Measurements from ENCODE around the gene PCDHA1.

PCDHA1 gene

GRCh38 chr5:140923601-140924000, 137.7 kb downstream of the PCDHA1 start:
- DNase-seq (ENCODE audit: low read depth) = no peak

DNA sequence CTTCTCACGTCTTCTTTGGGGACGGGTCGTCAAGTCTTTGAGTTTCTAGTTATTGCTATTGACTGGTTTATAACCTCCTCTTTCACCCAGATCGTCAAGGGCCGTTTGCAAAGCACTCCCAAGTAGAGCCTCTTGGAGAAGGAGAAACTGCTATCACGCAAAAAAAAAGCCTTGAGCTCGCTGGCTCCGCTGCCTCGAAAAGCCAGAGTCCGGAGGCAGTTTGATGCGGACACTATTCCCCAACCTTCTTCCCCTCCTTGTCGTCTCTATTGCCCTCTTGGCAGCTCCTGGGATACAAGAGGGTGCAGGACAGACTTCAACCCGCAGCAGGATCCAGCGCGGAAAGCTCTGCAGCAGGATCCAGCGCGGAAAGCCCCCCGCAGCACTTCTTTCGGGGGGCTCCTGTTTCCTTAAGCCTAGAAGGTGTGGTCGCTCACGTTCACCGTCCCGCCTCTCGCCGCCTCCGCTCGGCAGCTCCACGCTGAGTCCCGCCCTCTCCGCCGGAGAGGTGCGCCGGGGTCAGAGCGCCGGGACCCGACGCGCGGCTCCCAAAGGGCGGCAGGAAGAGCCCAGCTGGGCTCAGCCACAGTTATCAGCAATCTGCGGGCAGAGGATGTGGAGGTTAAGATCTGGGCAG, 140.0 kb downstream of the PCDHA1 start, which contains the start of gene PCDHAC1:
TSS of gene PCDHAC1 (plus strand) at position 494 of the 637 bp plus-strand sequence. CDS start 594 bp downstream, outside the sequence.
- DNase-seq (ENCODE audit: low read depth) = no peak

DNA sequence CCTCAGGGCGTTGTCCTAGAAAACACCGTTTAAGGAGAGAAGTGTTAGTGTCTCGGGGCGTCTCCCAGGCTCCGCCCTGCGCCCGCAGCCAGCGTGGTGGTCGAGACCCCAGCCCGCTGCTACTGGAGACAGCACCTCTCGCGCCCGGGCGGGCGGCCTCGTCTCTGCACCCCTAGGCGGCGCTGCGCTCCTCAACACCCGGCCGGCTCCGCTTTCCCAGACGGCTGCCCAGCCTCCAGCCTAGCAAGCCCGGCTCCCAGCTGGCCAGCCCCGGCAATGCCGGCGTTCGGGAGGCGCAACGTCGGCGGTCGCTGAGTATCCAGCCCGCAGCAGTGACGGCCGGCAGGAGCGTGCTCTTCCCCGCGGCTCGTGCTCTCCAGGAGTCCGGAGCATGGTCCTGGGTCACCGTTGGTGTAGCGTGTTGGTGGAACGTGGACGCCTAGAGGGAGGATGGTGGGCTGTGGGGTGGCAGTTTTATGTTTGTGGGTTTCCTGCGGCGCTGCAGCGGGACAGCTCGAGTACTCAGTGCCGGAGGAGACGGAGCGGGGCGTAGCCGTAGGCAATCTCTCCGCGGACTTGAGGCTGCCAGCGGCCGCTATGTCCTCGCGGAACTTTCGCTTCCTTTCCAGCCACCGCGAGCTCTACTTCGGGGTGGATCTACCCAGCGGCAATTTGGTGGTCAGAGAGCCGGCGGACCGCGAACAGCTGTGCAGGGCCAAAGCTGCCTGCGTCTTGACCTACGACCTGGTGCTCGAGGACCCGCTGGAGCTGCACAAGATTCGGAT, 140.7 kb downstream of the PCDHA1 start:
- DNase-seq (ENCODE audit: low read depth) = no peak

DNA sequence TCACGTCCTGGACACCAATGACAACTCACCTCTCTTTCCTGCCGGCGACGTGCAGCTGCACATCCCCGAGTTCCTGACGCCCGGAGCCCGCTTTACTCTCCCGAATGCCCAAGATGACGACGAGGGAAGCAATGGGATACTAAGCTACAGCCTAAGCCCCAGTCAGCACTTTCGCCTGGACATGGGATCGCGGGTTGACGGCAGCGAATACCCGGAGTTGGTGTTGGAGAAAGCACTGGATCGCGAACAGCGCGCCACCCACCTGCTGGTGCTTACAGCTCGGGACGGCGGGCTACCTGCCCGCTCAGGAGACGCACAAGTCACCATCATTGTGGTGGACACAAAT, 141.3 kb downstream of the PCDHA1 start:
- DNase-seq (ENCODE audit: low read depth) = no peak

DNA sequence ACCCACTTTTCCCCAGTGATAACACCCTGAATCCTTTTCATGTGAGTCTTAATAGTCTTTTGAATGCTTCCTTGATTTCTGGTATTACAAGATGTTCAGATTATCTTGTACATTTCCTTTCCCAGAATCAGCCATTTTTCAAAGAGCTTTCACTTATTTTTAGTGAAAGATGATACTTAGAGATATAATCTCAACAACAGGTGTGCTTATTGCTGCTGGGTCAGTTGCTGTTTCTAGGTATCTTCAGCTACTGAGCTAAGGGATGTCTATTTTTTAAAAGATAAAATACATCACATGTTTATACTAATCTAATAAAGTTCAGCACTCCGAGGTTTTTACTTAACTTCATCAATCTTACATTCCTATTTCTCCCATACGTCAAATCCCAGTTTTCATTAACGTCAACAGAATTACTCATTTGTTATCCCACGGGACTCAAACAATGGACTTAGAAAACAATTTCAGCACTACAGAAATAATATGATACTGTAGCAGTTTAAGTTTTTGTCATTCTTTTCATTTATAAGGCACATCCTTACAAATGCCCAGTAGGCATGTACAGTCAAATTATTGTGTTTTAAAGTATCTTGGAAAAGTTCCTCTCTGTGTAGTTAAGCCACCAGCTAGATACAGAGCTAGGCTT, 149.1 kb downstream of the PCDHA1 start:
- no peak for DNase-seq (ENCODE audit: low read depth)

DNA sequence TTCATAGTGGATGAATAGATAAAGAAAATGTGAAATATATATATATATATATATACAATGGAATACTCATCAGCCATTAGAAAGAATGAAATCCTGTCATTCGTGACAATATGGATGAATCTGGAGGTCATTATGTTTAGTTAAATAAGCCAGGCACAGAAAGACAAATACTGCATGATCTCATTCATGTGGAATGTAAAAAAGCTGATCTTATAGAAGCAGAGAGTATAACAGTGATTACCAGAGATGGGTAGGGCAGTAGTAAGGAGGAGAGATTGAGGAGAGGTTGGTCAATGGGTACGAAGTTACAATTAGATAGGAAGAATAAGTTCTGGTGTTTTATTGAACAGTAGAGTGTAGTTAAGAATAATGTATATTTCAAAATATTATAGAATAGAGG, 160.6 kb downstream of the PCDHA1 start:
- DNase-seq (ENCODE audit: low read depth) = no peak

DNA sequence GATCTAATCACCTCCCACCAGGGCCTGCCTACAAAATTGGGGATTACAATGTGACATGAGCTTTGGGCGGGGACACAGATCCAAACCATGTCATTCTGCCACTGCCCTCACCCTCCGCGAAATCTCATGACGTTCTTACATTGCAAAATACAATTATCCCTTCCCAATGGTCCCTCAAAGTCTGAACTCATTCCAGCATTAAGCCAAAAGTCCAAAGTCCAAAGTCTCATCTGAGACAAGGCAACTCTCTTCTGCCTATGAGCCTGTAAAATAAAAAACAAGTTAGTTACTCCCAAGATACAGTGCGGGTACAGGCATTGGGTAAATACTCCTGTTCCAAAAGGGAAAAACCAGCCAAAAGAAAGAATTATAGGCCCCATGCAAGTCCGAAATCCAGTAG, 165.7 kb downstream of the PCDHA1 start:
- DNase-seq (ENCODE audit: low read depth) = no peak

DNA sequence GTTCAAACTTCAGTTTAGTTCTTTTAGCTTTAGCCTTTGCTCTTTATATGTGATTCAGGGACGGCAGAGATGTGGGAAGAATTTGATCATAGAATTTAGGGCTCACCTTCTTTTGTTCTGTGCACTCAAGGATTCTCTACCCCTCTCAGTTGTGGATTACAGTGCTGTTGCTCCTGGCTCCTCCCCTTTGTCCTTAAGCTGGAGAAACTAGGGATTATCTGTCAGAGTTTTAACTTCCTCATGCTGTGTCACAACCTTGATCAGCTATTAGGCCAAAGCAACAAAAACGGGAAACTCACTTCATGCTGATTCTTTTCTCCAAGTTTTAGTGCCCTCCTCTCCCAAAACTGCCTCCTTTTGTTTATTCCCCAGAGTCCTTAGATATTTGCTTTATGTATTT, 167.3 kb downstream of the PCDHA1 start:
- DNase-seq (ENCODE audit: low read depth) = no peak

DNA sequence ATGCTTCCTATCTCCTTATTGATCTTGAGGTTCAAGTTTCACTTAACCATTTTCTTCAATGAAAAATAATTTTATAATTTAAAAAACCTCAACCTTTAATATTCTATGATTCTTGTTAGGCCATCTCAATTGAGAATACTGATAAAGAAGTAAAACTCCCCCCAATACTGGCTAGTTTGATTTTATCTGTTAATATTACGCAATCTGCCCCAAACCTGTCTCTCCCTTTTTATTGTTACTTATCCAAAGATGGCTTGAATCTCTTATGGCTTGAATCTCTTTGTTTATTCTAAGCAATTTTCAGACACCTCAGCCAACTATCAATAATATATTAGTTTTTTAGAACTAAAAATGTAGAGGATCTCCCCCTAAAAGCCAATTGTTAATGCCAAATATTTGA, 176.2 kb downstream of the PCDHA1 start:
- no peak for DNase-seq (ENCODE audit: low read depth)

GRCh38 chr5:140964356-140964755, 178.4 kb downstream of the PCDHA1 start:
- no peak for DNase-seq (ENCODE audit: low read depth)

DNA sequence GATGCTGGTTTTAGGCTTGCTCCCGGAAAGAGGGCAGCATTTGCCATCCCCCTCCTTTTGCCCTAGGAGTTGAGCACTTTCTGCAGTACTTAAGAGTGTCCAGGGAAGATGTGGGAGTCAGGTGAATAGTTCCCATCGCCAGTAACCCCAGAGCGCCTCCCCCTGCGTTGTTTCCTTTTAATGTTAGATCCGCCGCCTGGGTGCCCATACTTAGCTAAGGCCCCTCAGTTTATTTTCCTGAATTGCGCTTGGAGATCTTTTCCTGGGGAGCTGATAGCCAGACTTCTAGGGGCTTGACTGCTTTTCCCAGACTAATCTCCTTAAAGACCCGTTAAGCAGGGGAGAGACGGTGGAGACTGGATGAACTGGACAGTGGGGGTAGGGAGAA, 180.0 kb downstream of the PCDHA1 start:
- no peak for DNase-seq (ENCODE audit: low read depth)

DNA sequence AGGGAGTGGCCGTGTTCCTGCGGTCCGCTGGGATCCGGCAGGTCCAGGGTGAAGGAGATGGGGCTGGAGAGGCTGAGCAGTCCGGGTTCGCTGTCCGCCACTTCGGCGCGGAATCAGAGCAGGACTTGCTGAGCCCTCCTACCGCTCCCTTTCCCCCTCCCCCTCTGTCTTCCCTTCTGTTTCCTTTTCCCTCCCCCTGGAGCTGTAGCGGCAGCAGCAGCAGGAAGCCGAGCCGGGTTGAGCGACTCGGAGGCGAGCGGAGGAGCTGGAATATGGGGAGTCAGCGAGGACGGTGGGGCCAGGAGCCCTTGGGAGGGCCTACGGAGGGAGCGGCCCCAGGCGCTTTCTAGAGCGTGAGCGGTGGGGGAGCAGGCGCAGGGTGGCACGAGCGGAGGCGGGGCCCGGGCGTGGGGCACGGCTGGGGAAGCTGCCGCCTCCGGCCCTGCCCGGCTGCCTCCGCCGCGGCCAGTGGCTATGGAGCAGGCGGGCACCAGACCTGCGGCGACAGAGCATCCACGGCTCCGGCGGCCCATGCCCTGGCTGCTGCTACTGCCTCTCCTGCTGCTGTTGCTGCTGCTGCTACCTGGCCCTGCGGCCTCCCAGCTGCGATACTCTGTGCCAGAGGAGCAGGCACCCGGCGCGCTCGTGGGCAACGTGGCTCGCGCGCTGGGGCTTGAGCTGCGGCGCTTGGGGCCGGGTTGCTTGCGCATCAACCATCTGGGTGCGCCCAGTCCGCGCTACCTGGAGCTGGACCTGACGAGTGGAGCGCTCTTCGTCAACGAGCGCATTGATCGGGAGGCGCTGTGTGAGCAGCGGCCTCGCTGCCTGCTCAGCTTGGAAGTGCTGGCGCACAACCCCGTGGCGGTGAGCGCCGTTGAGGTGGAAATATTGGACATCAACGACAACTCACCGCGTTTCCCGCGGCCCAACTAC, 180.6 kb downstream of the PCDHA1 start, which contains the start of gene PCDHAC2:
TSS of gene PCDHAC2 (plus strand) at position 184 of the 933 bp plus-strand sequence. CDS start at position 475, 291 bp downstream.
- no peak for DNase-seq (ENCODE audit: low read depth)

GRCh38 chr5:140967226-140967893, 181.4 kb downstream of the PCDHA1 start:
- no peak for DNase-seq (ENCODE audit: low read depth)

- DNase-seq (ENCODE audit: low read depth) = no peak
Measured at GRCh38 chr5:140969880-140970279, 183.9 kb downstream of the PCDHA1 start.

DNA sequence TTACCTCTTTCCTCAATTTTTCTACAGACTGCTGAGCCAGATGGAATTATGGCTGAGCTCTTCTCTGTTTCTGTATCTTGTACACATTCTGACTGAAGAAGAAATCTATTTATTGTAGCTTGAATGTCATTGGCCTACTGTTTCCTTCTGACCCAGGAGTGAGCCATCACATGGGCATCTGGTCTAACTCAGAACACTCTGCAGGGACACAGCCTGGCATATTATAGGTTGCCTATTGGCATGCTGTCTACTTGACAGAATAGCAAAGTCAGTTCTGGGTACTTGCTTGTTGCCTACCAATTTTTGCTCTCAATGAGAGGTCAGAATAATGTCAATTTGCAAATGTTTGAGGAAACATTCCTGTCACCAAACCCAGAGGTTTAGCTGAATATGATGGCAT, 187.6 kb downstream of the PCDHA1 start:
- DNase-seq (ENCODE audit: low read depth) = no peak

- no peak for DNase-seq (ENCODE audit: low read depth)
Measured at GRCh38 chr5:140977003-140977402, 191.1 kb downstream of the PCDHA1 start.

- no peak for DNase-seq (ENCODE audit: low read depth)
Measured at GRCh38 chr5:140978260-140978659, 192.3 kb downstream of the PCDHA1 start.

DNA sequence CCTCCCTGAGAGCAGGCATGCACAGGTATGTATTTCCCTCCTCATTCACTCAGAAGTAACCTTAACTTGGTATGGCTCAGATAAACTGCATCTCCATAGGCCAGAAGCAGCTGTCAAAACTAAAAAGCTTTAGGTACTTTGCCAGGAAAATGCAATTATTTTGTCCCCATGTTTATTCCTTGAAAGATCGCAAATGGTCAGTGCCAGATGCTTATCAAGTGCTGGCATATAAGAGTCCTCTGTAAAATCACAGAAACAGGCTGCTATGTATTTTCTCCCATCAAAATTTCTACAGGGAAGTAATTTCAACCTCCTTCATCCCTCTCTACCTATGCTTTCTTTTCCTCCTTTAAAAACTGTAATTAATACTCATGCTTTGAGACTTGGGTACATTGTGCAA, 193.0 kb downstream of the PCDHA1 start:
- DNase-seq (ENCODE audit: low read depth) = no peak

DNA sequence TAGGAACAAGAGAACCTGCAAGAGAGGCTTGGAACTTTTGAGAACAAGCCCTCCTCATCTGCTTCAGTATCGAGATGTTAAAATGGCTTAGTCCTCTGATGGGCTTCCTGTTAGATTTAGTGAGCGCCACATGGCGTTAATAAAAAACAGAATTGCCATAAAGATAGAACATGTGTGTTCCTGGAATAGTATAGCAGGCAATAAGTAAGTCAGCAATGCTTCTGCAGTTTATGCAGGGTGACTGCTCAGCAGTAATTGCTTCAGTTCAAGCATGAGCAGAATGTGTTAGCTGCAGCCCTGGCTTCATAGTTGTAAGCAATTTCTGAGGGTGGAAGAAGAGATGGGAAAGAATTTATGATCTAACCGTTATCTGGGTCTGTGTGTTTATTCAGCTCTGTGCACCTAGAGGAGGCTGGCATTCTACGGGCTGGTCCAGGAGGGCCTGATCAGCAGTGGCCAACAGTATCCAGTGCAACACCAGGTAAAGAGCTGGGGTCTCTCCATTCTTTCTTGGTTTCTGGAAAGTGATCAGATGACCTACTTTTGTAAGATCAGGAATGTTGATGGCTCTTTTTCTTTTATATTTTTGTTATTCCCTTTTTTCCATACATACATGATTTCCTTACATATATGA, 196.3 kb downstream of the PCDHA1 start:
- no peak for DNase-seq (ENCODE audit: low read depth)

- DNase-seq (ENCODE audit: low read depth) = no peak
Measured at GRCh38 chr5:140986117-140986521, 200.2 kb downstream of the PCDHA1 start.

GRCh38 chr5:140988100-140988499, 202.2 kb downstream of the PCDHA1 start:
- DNase-seq (ENCODE audit: low read depth) = no peak

Data from T follicular helper cell (primary cell).